ENCODE measurements around the gene ACER3. TPM values are rescaled to one million over a fixed set of nuclear protein-coding genes. Genes with fewer than 3 reads are reported as not detected.

Gene ACER3
- polyA plus RNA-seq, 1 donor from 2014 or later, result 14.9 TPM

DNA sequence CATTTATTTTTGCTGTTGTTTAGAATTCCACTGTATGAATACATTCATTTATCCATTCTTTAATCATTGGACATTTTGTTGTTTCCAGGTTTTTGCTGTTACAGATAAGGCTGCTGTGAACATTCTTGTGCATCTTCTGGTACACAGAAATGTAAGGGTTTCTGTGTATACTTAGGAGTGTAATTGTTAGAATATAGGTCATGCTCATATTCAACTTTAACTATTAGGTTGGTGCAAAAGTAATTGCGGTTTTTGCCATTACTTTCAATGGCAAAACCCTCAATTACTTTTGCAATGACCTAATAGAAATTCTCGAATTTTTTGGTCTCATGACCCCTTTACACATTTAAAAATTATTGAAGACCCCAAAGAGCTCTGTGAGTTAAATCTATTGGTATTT lies 17.3 kb downstream of the ACER3 start:
- no peaks in the 10 kb centered on the region for H4K20me1 ChIP-seq (ENCODE audit: insufficient read depth)
- no peaks in the 10 kb centered on the region for H3K36me3 ChIP-seq (ENCODE audit: insufficient read depth, low read length)
- H3F3A ChIP-seq (ENCODE audit: insufficient read depth, low read length, poor library complexity, severe bottlenecking), result no peaks in the 10 kb centered on the region
- H3K9me2 ChIP-seq (ENCODE audit: insufficient read depth, low read length), result no peaks in the 10 kb centered on the region
- H3K79me2 ChIP-seq (replicated peaks; ENCODE audit: insufficient read depth, low read length), result no peaks in the 10 kb centered on the region
- H3K9ac ChIP-seq (ENCODE audit: low read length), result no peak overlapping the region
- no peak overlapping the region for H3K4me2 ChIP-seq (ENCODE audit: low read length)
- no peak overlapping the region for H2AFZ ChIP-seq (ENCODE audit: low read depth, low read length)
- no peak overlapping the region for H3K4me3 ChIP-seq (ENCODE audit: low read length)
- H3K27ac ChIP-seq (ENCODE audit: low read length), result no peak overlapping the region
- no peak for TF ChIP-seq SMC3 (conservative IDR thresholded peaks at IDR 0.05; ENCODE audit: poor library complexity)
- no peak for TF ChIP-seq EZH2 (IDR thresholded peaks at IDR 0.05; ENCODE audit: borderline replicate concordance, insufficient read depth, low read length, poor library complexity, severe bottlenecking)
- TF ChIP-seq POLR2AphosphoS5 (IDR thresholded peaks at IDR 0.05), result no peak
- TF ChIP-seq, protein P1, sequence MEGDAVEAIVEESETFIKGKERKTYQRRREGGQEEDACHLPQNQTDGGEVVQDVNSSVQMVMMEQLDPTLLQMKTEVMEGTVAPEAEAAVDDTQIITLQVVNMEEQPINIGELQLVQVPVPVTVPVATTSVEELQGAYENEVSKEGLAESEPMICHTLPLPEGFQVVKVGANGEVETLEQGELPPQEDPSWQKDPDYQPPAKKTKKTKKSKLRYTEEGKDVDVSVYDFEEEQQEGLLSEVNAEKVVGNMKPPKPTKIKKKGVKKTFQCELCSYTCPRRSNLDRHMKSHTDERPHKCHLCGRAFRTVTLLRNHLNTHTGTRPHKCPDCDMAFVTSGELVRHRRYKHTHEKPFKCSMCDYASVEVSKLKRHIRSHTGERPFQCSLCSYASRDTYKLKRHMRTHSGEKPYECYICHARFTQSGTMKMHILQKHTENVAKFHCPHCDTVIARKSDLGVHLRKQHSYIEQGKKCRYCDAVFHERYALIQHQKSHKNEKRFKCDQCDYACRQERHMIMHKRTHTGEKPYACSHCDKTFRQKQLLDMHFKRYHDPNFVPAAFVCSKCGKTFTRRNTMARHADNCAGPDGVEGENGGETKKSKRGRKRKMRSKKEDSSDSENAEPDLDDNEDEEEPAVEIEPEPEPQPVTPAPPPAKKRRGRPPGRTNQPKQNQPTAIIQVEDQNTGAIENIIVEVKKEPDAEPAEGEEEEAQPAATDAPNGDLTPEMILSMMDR (IDR thresholded peaks at IDR 0.05; ENCODE audit: poor library complexity, severe bottlenecking), result no peak
- TF ChIP-seq, protein P2, sequence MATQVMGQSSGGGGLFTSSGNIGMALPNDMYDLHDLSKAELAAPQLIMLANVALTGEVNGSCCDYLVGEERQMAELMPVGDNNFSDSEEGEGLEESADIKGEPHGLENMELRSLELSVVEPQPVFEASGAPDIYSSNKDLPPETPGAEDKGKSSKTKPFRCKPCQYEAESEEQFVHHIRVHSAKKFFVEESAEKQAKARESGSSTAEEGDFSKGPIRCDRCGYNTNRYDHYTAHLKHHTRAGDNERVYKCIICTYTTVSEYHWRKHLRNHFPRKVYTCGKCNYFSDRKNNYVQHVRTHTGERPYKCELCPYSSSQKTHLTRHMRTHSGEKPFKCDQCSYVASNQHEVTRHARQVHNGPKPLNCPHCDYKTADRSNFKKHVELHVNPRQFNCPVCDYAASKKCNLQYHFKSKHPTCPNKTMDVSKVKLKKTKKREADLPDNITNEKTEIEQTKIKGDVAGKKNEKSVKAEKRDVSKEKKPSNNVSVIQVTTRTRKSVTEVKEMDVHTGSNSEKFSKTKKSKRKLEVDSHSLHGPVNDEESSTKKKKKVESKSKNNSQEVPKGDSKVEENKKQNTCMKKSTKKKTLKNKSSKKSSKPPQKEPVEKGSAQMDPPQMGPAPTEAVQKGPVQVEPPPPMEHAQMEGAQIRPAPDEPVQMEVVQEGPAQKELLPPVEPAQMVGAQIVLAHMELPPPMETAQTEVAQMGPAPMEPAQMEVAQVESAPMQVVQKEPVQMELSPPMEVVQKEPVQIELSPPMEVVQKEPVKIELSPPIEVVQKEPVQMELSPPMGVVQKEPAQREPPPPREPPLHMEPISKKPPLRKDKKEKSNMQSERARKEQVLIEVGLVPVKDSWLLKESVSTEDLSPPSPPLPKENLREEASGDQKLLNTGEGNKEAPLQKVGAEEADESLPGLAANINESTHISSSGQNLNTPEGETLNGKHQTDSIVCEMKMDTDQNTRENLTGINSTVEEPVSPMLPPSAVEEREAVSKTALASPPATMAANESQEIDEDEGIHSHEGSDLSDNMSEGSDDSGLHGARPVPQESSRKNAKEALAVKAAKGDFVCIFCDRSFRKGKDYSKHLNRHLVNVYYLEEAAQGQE (IDR thresholded peaks at IDR 0.05; ENCODE audit: borderline replicate concordance), result no peak
- no peak for TF ChIP-seq RAD21 (conservative IDR thresholded peaks at IDR 0.05)
- no peak for TF ChIP-seq EP300 (conservative IDR thresholded peaks at IDR 0.05; ENCODE audit: poor library complexity, severe bottlenecking)
- TF ChIP-seq MXI1 (conservative IDR thresholded peaks at IDR 0.05; ENCODE audit: poor library complexity, severe bottlenecking), result no peak
- TF ChIP-seq TAF1 (IDR thresholded peaks at IDR 0.05; ENCODE audit: low read depth), result no peak
- H3K9me3 ChIP-seq (ENCODE audit: low read length), result no peaks in the 10 kb centered on the region
- no peaks in the 10 kb centered on the region for H3K27me3 ChIP-seq (ENCODE audit: insufficient read depth, low read depth, low read length)

DNA sequence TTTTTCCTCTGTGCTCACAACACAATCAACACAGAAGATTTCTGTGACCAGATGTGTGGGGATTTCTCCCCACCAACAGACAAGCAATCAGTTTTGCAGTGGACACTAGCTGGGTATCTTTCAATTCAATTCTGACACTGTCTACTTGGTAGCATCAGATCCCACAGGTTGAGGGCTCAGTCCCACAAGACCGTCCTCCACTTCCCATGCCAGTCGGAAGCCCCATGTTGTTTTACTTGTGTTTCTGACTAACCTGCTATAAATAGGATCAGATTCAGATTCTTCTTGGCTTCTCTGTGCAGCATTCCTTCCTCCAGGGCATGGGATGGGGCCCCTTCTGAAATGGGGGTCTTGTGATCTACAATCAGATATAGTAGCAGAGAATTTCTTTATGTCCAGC lies 19.6 kb downstream of the ACER3 start:
- H2AFZ ChIP-seq (ENCODE audit: low read depth, low read length), result no peak overlapping the region
- no peaks in the 10 kb centered on the region for H3F3A ChIP-seq (ENCODE audit: insufficient read depth, low read length, poor library complexity, severe bottlenecking)
- no peak overlapping the region for H3K27ac ChIP-seq (ENCODE audit: low read length)
- H4K20me1 ChIP-seq (ENCODE audit: insufficient read depth), result no peaks in the 10 kb centered on the region
- H3K9me3 ChIP-seq (ENCODE audit: low read length), result no peaks in the 10 kb centered on the region
- no peak overlapping the region for H3K4me3 ChIP-seq (ENCODE audit: low read length)
- H3K36me3 ChIP-seq (ENCODE audit: insufficient read depth, low read length), result no peaks in the 10 kb centered on the region
- H3K4me2 ChIP-seq (ENCODE audit: low read length), result no peak overlapping the region
- H3K79me2 ChIP-seq (replicated peaks; ENCODE audit: insufficient read depth, low read length), result no peaks in the 10 kb centered on the region
- H3K27me3 ChIP-seq (ENCODE audit: insufficient read depth, low read depth, low read length), result no peaks in the 10 kb centered on the region
- no peaks in the 10 kb centered on the region for H3K9me2 ChIP-seq (ENCODE audit: insufficient read depth, low read length)
- TF ChIP-seq MXI1 (conservative IDR thresholded peaks at IDR 0.05; ENCODE audit: poor library complexity, severe bottlenecking) (no peak), SMC3 (conservative IDR thresholded peaks at IDR 0.05; ENCODE audit: poor library complexity) (no peak), POLR2AphosphoS5 (IDR thresholded peaks at IDR 0.05) (no peak), EZH2 (IDR thresholded peaks at IDR 0.05; ENCODE audit: borderline replicate concordance, insufficient read depth, low read length, poor library complexity, severe bottlenecking) (no peak), TAF1 (IDR thresholded peaks at IDR 0.05; ENCODE audit: low read depth) (no peak), EP300 (conservative IDR thresholded peaks at IDR 0.05; ENCODE audit: poor library complexity, severe bottlenecking) (no peak), RAD21 (conservative IDR thresholded peaks at IDR 0.05) (no peak)
- TF ChIP-seq, protein P2 (IDR thresholded peaks at IDR 0.05; ENCODE audit: borderline replicate concordance), result no peak
- TF ChIP-seq, protein P1 (IDR thresholded peaks at IDR 0.05; ENCODE audit: poor library complexity, severe bottlenecking), result no peak
- no peak overlapping the region for H3K9ac ChIP-seq (ENCODE audit: low read length)
